ENCODE measurements around the gene SYNE1. TPM values are rescaled to one million over a fixed set of nuclear protein-coding genes. Genes with fewer than 3 reads are reported as not detected.

Gene SYNE1
- total RNA-seq, 1 experiment from 2014 or later: 6.5 TPM

DNA sequence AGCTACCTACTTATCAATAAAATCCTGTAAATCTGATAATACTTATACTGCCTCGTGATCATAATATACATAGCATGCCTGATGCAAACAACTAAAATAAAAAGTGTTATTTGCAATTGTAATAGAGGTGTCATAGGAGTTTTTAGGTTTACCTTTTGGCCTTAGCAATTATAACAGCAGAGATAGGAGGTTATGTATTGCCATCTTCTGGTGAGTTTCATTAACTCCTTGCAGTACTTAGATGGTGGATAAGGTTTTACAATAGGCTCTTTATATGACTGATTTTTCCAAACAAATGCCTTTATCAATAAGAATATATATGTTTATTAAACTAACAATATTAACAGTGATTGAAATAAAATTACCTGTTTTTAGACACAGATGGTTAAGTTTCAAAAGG, 32.7 kb upstream of the SYNE1 start:
- Mint-ChIP-seq H3K27me3 (ENCODE audit: low read depth) (no peaks in the 10 kb centered on the region), H3K4me1 (peaks cover 3% of the 10 kb centered on the region; the same call in 1 of the 2 replicates), H3K9me3 (peaks cover 7% of the 10 kb centered on the region), H3K36me3 (no peaks in the 10 kb centered on the region), H3K4me3 (no peak overlapping the region), H3K27ac (no peak overlapping the region)
- no peak for TF ChIP-seq JAZF1 (CRISPR knock-in tag; IDR thresholded peaks at IDR 0.05)
- no peak for TF ChIP-seq KAT7 (CRISPR knock-in tag; IDR thresholded peaks at IDR 0.05; ENCODE audit: borderline replicate concordance)
- no peak for TF ChIP-seq ZNF263 (CRISPR knock-in tag; IDR thresholded peaks at IDR 0.05; ENCODE audit: low read depth)
- no peak for TF ChIP-seq CBFB (CRISPR knock-in tag; IDR thresholded peaks at IDR 0.05; ENCODE audit: low read depth)
- TF ChIP-seq FOXP1 (CRISPR knock-in tag; IDR thresholded peaks at IDR 0.05; ENCODE audit: borderline replicate concordance): no peak
- TF ChIP-seq, protein P1, sequence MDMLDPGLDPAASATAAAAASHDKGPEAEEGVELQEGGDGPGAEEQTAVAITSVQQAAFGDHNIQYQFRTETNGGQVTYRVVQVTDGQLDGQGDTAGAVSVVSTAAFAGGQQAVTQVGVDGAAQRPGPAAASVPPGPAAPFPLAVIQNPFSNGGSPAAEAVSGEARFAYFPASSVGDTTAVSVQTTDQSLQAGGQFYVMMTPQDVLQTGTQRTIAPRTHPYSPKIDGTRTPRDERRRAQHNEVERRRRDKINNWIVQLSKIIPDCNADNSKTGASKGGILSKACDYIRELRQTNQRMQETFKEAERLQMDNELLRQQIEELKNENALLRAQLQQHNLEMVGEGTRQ (CRISPR knock-in tag; IDR thresholded peaks at IDR 0.05): no peak
- TF ChIP-seq NR3C1 (CRISPR knock-in tag; conservative IDR thresholded peaks at IDR 0.05; ENCODE audit: low read depth): no peak
- TF ChIP-seq, protein P2, sequence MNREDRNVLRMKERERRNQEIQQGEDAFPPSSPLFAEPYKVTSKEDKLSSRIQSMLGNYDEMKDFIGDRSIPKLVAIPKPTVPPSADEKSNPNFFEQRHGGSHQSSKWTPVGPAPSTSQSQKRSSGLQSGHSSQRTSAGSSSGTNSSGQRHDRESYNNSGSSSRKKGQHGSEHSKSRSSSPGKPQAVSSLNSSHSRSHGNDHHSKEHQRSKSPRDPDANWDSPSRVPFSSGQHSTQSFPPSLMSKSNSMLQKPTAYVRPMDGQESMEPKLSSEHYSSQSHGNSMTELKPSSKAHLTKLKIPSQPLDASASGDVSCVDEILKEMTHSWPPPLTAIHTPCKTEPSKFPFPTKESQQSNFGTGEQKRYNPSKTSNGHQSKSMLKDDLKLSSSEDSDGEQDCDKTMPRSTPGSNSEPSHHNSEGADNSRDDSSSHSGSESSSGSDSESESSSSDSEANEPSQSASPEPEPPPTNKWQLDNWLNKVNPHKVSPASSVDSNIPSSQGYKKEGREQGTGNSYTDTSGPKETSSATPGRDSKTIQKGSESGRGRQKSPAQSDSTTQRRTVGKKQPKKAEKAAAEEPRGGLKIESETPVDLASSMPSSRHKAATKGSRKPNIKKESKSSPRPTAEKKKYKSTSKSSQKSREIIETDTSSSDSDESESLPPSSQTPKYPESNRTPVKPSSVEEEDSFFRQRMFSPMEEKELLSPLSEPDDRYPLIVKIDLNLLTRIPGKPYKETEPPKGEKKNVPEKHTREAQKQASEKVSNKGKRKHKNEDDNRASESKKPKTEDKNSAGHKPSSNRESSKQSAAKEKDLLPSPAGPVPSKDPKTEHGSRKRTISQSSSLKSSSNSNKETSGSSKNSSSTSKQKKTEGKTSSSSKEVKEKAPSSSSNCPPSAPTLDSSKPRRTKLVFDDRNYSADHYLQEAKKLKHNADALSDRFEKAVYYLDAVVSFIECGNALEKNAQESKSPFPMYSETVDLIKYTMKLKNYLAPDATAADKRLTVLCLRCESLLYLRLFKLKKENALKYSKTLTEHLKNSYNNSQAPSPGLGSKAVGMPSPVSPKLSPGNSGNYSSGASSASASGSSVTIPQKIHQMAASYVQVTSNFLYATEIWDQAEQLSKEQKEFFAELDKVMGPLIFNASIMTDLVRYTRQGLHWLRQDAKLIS (CRISPR knock-in tag; IDR thresholded peaks at IDR 0.05; ENCODE audit: borderline replicate concordance): no peak
- TF ChIP-seq FOXK1 (CRISPR knock-in tag; IDR thresholded peaks at IDR 0.05): no peak
- TF ChIP-seq, protein P3, sequence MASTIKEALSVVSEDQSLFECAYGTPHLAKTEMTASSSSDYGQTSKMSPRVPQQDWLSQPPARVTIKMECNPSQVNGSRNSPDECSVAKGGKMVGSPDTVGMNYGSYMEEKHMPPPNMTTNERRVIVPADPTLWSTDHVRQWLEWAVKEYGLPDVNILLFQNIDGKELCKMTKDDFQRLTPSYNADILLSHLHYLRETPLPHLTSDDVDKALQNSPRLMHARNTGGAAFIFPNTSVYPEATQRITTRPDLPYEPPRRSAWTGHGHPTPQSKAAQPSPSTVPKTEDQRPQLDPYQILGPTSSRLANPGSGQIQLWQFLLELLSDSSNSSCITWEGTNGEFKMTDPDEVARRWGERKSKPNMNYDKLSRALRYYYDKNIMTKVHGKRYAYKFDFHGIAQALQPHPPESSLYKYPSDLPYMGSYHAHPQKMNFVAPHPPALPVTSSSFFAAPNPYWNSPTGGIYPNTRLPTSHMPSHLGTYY (CRISPR knock-in tag; IDR thresholded peaks at IDR 0.05): no peak
- TF ChIP-seq, protein P4, sequence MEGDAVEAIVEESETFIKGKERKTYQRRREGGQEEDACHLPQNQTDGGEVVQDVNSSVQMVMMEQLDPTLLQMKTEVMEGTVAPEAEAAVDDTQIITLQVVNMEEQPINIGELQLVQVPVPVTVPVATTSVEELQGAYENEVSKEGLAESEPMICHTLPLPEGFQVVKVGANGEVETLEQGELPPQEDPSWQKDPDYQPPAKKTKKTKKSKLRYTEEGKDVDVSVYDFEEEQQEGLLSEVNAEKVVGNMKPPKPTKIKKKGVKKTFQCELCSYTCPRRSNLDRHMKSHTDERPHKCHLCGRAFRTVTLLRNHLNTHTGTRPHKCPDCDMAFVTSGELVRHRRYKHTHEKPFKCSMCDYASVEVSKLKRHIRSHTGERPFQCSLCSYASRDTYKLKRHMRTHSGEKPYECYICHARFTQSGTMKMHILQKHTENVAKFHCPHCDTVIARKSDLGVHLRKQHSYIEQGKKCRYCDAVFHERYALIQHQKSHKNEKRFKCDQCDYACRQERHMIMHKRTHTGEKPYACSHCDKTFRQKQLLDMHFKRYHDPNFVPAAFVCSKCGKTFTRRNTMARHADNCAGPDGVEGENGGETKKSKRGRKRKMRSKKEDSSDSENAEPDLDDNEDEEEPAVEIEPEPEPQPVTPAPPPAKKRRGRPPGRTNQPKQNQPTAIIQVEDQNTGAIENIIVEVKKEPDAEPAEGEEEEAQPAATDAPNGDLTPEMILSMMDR (IDR thresholded peaks at IDR 0.05): no peak
- TF ChIP-seq, protein P5, sequence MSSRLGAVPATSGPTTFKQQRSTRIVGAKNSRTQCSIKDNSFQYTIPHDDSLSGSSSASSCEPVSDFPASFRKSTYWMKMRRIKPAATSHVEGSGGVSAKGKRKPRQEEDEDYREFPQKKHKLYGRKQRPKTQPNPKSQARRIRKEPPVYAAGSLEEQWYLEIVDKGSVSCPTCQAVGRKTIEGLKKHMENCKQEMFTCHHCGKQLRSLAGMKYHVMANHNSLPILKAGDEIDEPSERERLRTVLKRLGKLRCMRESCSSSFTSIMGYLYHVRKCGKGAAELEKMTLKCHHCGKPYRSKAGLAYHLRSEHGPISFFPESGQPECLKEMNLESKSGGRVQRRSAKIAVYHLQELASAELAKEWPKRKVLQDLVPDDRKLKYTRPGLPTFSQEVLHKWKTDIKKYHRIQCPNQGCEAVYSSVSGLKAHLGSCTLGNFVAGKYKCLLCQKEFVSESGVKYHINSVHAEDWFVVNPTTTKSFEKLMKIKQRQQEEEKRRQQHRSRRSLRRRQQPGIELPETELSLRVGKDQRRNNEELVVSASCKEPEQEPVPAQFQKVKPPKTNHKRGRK (CRISPR knock-in tag; IDR thresholded peaks at IDR 0.05; ENCODE audit: borderline replicate concordance): no peak
- TF ChIP-seq ZNF423 (CRISPR knock-in tag; IDR thresholded peaks at IDR 0.05): no peak
- TF ChIP-seq, protein P6, sequence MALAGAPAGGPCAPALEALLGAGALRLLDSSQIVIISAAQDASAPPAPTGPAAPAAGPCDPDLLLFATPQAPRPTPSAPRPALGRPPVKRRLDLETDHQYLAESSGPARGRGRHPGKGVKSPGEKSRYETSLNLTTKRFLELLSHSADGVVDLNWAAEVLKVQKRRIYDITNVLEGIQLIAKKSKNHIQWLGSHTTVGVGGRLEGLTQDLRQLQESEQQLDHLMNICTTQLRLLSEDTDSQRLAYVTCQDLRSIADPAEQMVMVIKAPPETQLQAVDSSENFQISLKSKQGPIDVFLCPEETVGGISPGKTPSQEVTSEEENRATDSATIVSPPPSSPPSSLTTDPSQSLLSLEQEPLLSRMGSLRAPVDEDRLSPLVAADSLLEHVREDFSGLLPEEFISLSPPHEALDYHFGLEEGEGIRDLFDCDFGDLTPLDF (CRISPR knock-in tag; IDR thresholded peaks at IDR 0.05): no peak
- POLR2A ChIA-PET: no interaction called here
- CTCF ChIA-PET: interaction anchor here (0.6 to 2.6 kb wide), 2 partner anchors 27 to 74 kb away, joined by 5 to 14 read pairs; no protein-coding TSS in a partner anchor
- DNase-seq (ENCODE audit: low spot score): no peak
- peak; percentile 72 for ATAC-seq

DNA sequence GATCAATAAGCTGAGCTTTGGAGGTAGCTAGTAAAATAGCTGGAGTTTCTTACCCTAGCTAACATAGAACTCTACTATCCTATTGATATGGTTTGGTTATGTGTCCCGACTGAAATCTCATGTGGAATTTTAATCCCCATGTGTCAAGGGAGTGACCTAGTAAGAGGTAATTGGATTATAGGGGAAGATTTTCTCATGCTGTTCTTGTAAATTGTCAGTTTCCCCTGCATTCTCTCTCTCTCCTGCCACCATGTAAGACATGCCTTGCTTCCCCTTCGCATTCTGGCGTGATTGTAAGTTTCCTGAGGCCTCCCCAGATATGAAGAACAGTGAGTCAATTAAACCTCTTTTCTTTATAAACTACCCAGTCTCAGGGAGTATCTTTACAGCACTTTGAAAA, 24.6 kb upstream of the SYNE1 start:
- H3K9me3 Mint-ChIP-seq: peaks cover 2% of the 10 kb centered on the region
- CTCF ChIA-PET: no interaction called here
- H3K27ac Mint-ChIP-seq: no peak overlapping the region
- DNase-seq (ENCODE audit: low spot score) (no peak), ATAC-seq (no peak)
- POLR2A ChIA-PET: no interaction called here
- H3K36me3 Mint-ChIP-seq: no peaks in the 10 kb centered on the region
- H3K4me1 Mint-ChIP-seq: no peaks in the 10 kb centered on the region
- TF ChIP-seq HMGA2 (CRISPR knock-in tag; IDR thresholded peaks at IDR 0.05) (no peak), MYBL2 (CRISPR knock-in tag; IDR thresholded peaks at IDR 0.05) (no peak), TCF7 (CRISPR knock-in tag; IDR thresholded peaks at IDR 0.05; ENCODE audit: low read depth) (no peak), ZNF138 (CRISPR knock-in tag; conservative IDR thresholded peaks at IDR 0.05) (no peak)
- TF ChIP-seq, protein P7, sequence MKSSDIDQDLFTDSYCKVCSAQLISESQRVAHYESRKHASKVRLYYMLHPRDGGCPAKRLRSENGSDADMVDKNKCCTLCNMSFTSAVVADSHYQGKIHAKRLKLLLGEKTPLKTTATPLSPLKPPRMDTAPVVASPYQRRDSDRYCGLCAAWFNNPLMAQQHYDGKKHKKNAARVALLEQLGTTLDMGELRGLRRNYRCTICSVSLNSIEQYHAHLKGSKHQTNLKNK (CRISPR knock-in tag; IDR thresholded peaks at IDR 0.05): no peak
- TF ChIP-seq, protein P8, sequence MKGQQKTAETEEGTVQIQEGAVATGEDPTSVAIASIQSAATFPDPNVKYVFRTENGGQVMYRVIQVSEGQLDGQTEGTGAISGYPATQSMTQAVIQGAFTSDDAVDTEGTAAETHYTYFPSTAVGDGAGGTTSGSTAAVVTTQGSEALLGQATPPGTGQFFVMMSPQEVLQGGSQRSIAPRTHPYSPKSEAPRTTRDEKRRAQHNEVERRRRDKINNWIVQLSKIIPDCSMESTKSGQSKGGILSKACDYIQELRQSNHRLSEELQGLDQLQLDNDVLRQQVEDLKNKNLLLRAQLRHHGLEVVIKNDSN (CRISPR knock-in tag; IDR thresholded peaks at IDR 0.05): no peak
- no peaks in the 10 kb centered on the region for H3K27me3 Mint-ChIP-seq (ENCODE audit: low read depth)
- no peak overlapping the region for H3K4me3 Mint-ChIP-seq

Measured in WTC11 (cell line).